ENCODE results near the gene KRTAP4-5.

GRCh38 chr17:41196068-41196467, 46.4 kb upstream of the KRTAP4-5 start:
- no peak for TF ChIP-seq CTCF (IDR thresholded peaks at IDR 0.05)
- no peak for TF ChIP-seq POLR2A (IDR thresholded peaks at IDR 0.05)
